ENCODE results near the gene STIMATE.
A peak's percentile ranks its signal among the peaks of the same experiment; 100 is the strongest.

The STIMATE gene

GRCh38 chr3:52830535-52831258 lies 66.7 kb downstream of the STIMATE start, which contains the start of gene ITIH4:
ITIH4 (minus strand) TSS chr3:52830672; CDS start chr3:52830642, 30 bp downstream.
- no peaks in the 10 kb centered on the region for H3K9me3 ChIP-seq (ENCODE audit: insufficient read depth, low read depth, low read length)
- no peaks in the 10 kb centered on the region for H3K36me3 ChIP-seq (ENCODE audit: insufficient read depth, low read length)
- H3K9ac ChIP-seq (ENCODE audit: low read depth, low read length) = no peak within 1 kb of the TSS
- H3K4me3 ChIP-seq (ENCODE audit: low read length) = no peak within 1 kb of the TSS
- peaks cover 22% of the 10 kb centered on the region; the same call in 1 of the 2 replicates for H3K4me1 ChIP-seq (ENCODE audit: insufficient read depth, low read length)
- no peak within 1 kb of the TSS for H3K27ac ChIP-seq (ENCODE audit: low read depth, low read length)
- no peaks in the 10 kb centered on the region for H3K27me3 ChIP-seq (ENCODE audit: insufficient read depth, low read length)
- 87% methylated on average over 15 of the region's 16 CpGs for WGBS

GRCh38 chr3:52829906-52830463 lies 67.4 kb downstream of the STIMATE start:
- Histone ChIP-seq H3K4me3 (ENCODE audit: low read length) (no peak overlapping the region), H3K36me3 (ENCODE audit: insufficient read depth, low read length) (no peaks in the 10 kb centered on the region), H3K9me3 (ENCODE audit: insufficient read depth, low read depth, low read length) (no peaks in the 10 kb centered on the region), H3K27ac (ENCODE audit: low read depth, low read length) (no peak overlapping the region), H3K9ac (ENCODE audit: low read depth, low read length) (no peak overlapping the region), H3K27me3 (ENCODE audit: insufficient read depth, low read length) (no peaks in the 10 kb centered on the region), H3K4me1 (ENCODE audit: insufficient read depth, low read length) (peaks cover 17% of the 10 kb centered on the region; the same call in 1 of the 2 replicates)
- 93% methylated on average over 10 of the region's 10 CpGs for WGBS

DNA sequence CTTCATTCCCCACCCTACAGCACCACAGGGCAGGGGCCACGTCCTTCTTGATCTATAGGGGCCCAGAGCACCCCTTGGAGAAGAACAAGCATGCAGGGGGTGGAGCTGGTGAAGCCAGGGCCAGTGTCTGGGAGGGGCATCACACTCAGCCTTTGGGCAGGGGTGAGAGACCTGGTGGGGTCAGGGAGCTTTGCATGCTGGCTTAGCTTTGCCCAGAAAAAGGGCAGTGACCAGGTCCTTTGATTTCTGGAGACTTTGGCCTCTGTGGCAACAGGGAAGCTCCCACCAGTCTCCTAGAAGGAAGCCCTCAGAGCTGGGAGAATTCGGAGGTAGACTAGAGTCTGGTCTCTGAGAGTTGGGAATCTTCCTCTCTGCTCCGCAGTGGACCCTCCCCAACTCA lies 67.9 kb downstream of the STIMATE start:
- peaks cover 13% of the 10 kb centered on the region; the same call in 1 of the 2 replicates for H3K4me1 ChIP-seq (ENCODE audit: insufficient read depth, low read length)
- no peak overlapping the region for H3K4me3 ChIP-seq (ENCODE audit: low read length)
- no peaks in the 10 kb centered on the region for H3K9me3 ChIP-seq (ENCODE audit: insufficient read depth, low read depth, low read length)
- no peaks in the 10 kb centered on the region for H3K27me3 ChIP-seq (ENCODE audit: insufficient read depth, low read length)
- WGBS = 86% methylated on average over 3 of the region's 3 CpGs
- H3K36me3 ChIP-seq (ENCODE audit: insufficient read depth, low read length) = no peaks in the 10 kb centered on the region
- H3K9ac ChIP-seq (ENCODE audit: low read depth, low read length) = no peak overlapping the region
- no peak overlapping the region for H3K27ac ChIP-seq (ENCODE audit: low read depth, low read length)

- no peaks in the 10 kb centered on the region for H3K27me3 ChIP-seq (ENCODE audit: insufficient read depth, low read length)
- H3K27ac ChIP-seq (ENCODE audit: low read depth, low read length) = no peak overlapping the region
- no peak overlapping the region for H3K9ac ChIP-seq (ENCODE audit: low read depth, low read length)
- H3K4me1 ChIP-seq (ENCODE audit: insufficient read depth, low read length) = 0 out of 2 replicates have a peak, but pooled peaks cover 9% of the 10 kb centered on the region
- WGBS = 75% methylated on average over 10 of the region's 10 CpGs
- H3K4me3 ChIP-seq (ENCODE audit: low read length) = no peak overlapping the region
- no peaks in the 10 kb centered on the region for H3K9me3 ChIP-seq (ENCODE audit: insufficient read depth, low read depth, low read length)
- no peaks in the 10 kb centered on the region for H3K36me3 ChIP-seq (ENCODE audit: insufficient read depth, low read length)
Measured at GRCh38 chr3:52827866-52828376, 69.4 kb downstream of the STIMATE start.

GRCh38 chr3:52827441-52827840 lies 69.9 kb downstream of the STIMATE start:
- Histone ChIP-seq H3K9me3 (ENCODE audit: insufficient read depth, low read depth, low read length) (no peaks in the 10 kb centered on the region), H3K36me3 (ENCODE audit: insufficient read depth, low read length) (no peaks in the 10 kb centered on the region), H3K27me3 (ENCODE audit: insufficient read depth, low read length) (no peaks in the 10 kb centered on the region), H3K4me3 (ENCODE audit: low read length) (no peak overlapping the region), H3K9ac (ENCODE audit: low read depth, low read length) (no peak overlapping the region), H3K4me1 (ENCODE audit: insufficient read depth, low read length) (0 out of 2 replicates have a peak, but pooled peaks cover 5% of the 10 kb centered on the region), H3K27ac (ENCODE audit: low read depth, low read length) (no peak overlapping the region)
- 65% methylated on average over 9 of the region's 9 CpGs for WGBS

DNA sequence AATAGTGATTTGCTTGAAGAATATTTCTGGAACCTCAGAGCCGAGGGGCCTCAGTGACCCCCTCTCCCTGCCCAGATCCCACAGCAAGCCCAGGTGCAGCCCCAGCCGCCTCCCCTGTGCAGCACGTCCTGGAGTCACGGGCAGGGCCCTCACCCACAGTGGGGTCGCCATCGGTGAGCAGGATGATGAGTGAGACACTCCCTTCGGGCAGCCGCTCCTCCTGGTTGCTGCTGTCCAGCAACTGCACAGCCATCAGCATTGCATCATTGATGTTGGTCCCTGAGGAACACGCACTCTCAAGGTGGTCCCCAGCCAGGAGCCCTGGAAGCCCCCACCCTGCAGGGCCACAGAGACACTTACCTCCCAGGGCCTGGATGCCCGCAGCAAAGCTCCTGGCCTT lies 73.3 kb downstream of the STIMATE start:
- no peak overlapping the region for H3K9ac ChIP-seq (ENCODE audit: low read depth, low read length)
- peaks cover 13% of the 10 kb centered on the region; the same call in 1 of the 2 replicates for H3K4me1 ChIP-seq (ENCODE audit: insufficient read depth, low read length)
- no peaks in the 10 kb centered on the region for H3K9me3 ChIP-seq (ENCODE audit: insufficient read depth, low read depth, low read length)
- H3K27ac ChIP-seq (ENCODE audit: low read depth, low read length) = no peak overlapping the region
- WGBS = 95% methylated on average over 10 of the region's 10 CpGs
- no peaks in the 10 kb centered on the region for H3K27me3 ChIP-seq (ENCODE audit: insufficient read depth, low read length)
- no peaks in the 10 kb centered on the region for H3K36me3 ChIP-seq (ENCODE audit: insufficient read depth, low read length)
- no peak overlapping the region for H3K4me3 ChIP-seq (ENCODE audit: low read length)

GRCh38 chr3:52822363-52822762 lies 75.0 kb downstream of the STIMATE start:
- H3K27me3 ChIP-seq (ENCODE audit: insufficient read depth, low read length) = no peaks in the 10 kb centered on the region
- H3K27ac ChIP-seq (ENCODE audit: low read depth, low read length) = no peak overlapping the region
- no peaks in the 10 kb centered on the region for H3K9me3 ChIP-seq (ENCODE audit: insufficient read depth, low read depth, low read length)
- H3K36me3 ChIP-seq (ENCODE audit: insufficient read depth, low read length) = no peaks in the 10 kb centered on the region
- peaks cover 8% of the 10 kb centered on the region; the same call in 1 of the 2 replicates for H3K4me1 ChIP-seq (ENCODE audit: insufficient read depth, low read length)
- 95% methylated on average over 5 of the region's 5 CpGs for WGBS
- H3K4me3 ChIP-seq (ENCODE audit: low read length) = no peak overlapping the region
- no peak overlapping the region for H3K9ac ChIP-seq (ENCODE audit: low read depth, low read length)

DNA sequence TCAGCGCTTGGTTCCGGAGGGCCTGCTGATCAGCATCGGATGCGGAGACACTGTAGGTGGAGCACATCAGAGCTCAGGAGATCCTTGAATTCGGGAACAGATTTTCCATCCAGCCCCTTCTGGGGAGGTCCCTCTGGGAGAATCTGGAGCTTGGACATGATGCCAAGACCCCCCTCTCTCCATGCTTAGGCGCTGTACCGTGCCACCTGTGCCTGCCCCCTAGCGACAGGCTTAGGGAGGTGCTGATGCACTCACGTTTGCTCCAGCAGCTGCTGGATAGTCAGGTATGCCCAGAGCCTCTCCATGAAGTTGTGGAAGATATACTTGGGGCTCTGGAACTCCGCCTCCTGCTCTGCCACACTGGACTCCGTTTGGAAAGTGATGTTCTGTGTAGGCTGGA lies 76.6 kb downstream of the STIMATE start:
- Histone ChIP-seq H3K27ac (ENCODE audit: low read depth, low read length) (no peak overlapping the region), H3K4me1 (ENCODE audit: insufficient read depth, low read length) (peaks cover 8% of the 10 kb centered on the region; the same call in 1 of the 2 replicates), H3K27me3 (ENCODE audit: insufficient read depth, low read length) (no peaks in the 10 kb centered on the region), H3K36me3 (ENCODE audit: insufficient read depth, low read length) (no peaks in the 10 kb centered on the region), H3K9me3 (ENCODE audit: insufficient read depth, low read depth, low read length) (no peaks in the 10 kb centered on the region), H3K4me3 (ENCODE audit: low read length) (no peak overlapping the region), H3K9ac (ENCODE audit: low read depth, low read length) (no peak overlapping the region)
- WGBS = 52% methylated on average over 11 of the region's 11 CpGs

- Histone ChIP-seq H3K9ac (ENCODE audit: low read depth, low read length) (no peak overlapping the region), H3K27me3 (ENCODE audit: insufficient read depth, low read length) (no peaks in the 10 kb centered on the region), H3K27ac (ENCODE audit: low read depth, low read length) (peak overlapping the region; percentile 31; the same call in 1 of the 2 replicates), H3K4me3 (ENCODE audit: low read length) (no peak overlapping the region), H3K4me1 (ENCODE audit: insufficient read depth, low read length) (peaks cover 8% of the 10 kb centered on the region; the same call in 1 of the 2 replicates), H3K9me3 (ENCODE audit: insufficient read depth, low read depth, low read length) (no peaks in the 10 kb centered on the region), H3K36me3 (ENCODE audit: insufficient read depth, low read length) (no peaks in the 10 kb centered on the region)
- 63% methylated on average over 2 of the region's 2 CpGs for WGBS
Measured at GRCh38 chr3:52819936-52820335, 77.4 kb downstream of the STIMATE start.

DNA sequence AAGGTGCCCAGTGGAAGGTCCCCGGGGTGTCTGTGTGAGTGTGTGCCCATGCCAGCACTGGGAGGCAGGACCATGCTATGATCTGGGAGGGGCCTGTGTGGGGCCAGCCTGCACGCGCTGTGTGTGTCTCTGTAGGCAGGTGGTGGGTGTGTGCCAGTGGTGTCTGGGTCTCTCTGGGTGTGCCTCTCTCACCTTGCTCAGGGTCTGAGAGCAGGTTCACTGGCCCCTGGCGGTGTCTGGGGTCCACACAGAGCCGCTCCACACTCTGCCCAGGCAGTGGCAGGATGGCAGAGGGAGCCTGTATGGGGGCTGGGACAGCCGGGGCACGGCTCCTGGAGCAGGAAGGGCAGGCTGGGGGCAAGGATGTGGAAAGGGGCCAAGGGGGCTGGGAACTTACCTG lies 79.5 kb downstream of the STIMATE start:
- WGBS = 93% methylated on average over 7 of the region's 7 CpGs
- Histone ChIP-seq H3K27ac (ENCODE audit: low read depth, low read length) (no peak overlapping the region), H3K4me3 (ENCODE audit: low read length) (no peak overlapping the region), H3K4me1 (ENCODE audit: insufficient read depth, low read length) (peaks cover 8% of the 10 kb centered on the region; the same call in 1 of the 2 replicates), H3K27me3 (ENCODE audit: insufficient read depth, low read length) (no peaks in the 10 kb centered on the region), H3K9me3 (ENCODE audit: insufficient read depth, low read depth, low read length) (no peaks in the 10 kb centered on the region), H3K36me3 (ENCODE audit: insufficient read depth, low read length) (no peaks in the 10 kb centered on the region), H3K9ac (ENCODE audit: low read depth, low read length) (no peak overlapping the region)

- WGBS = 94% methylated on average over 10 of the region's 10 CpGs
- no peaks in the 10 kb centered on the region for H3K9me3 ChIP-seq (ENCODE audit: insufficient read depth, low read depth, low read length)
- no peaks in the 10 kb centered on the region for H3K36me3 ChIP-seq (ENCODE audit: insufficient read depth, low read length)
- H3K4me1 ChIP-seq (ENCODE audit: insufficient read depth, low read length) = peaks cover 8% of the 10 kb centered on the region; the same call in 1 of the 2 replicates
- no peak overlapping the region for H3K9ac ChIP-seq (ENCODE audit: low read depth, low read length)
- no peaks in the 10 kb centered on the region for H3K27me3 ChIP-seq (ENCODE audit: insufficient read depth, low read length)
- H3K27ac ChIP-seq (ENCODE audit: low read depth, low read length) = no peak overlapping the region
- no peak overlapping the region for H3K4me3 ChIP-seq (ENCODE audit: low read length)
Measured at GRCh38 chr3:52817221-52817620, 80.1 kb downstream of the STIMATE start.
